H1 (cell line): ENCODE measurements around the gene LILRB2.

Experiments used
- POLR2A ChIP-seq, 2 experiments: IDR thresholded peaks; 1 replicate in 1 of 2; 2 replicates in 1 of 2; pipeline ENCODE4 v1.6.1; 2011; ENCODE audit warnings: low read depth in 2 of 2, low read length in 2 of 2, mild to moderate bottlenecking in 2 of 2; ENCODE audit errors: control extremely low read depth in 1 of 2
- SIN3A ChIP-seq, 2 experiments: IDR thresholded peaks in 1 of 2; conservative IDR thresholded peaks in 1 of 2; 2 replicates each; pipeline ENCODE4 v1.6.1; 2011 to 2012; ENCODE audit warnings: low read length in 2 of 2, improper control_type of control experiment in 1 of 2, low read depth in 1 of 2, mild to moderate bottlenecking in 1 of 2
- TAF1 ChIP-seq: IDR thresholded peaks from 2 replicates; pipeline ENCODE4 v1.6.1; 2011; ENCODE audit warnings: mild to moderate bottlenecking, low read depth, low read length

GRCh38 chr19:54310543-54310942 is 29.6 kb upstream of the LILRB2 start:
- TF ChIP-seq POLR2A (IDR thresholded peaks at IDR 0.05; ENCODE audit: control extremely low read depth in 1 of 2, low read depth in 2 of 2, low read length in 2 of 2), result no peak
- TF ChIP-seq SIN3A (conservative IDR thresholded peaks at IDR 0.05 in 1 of 2, IDR thresholded peaks at IDR 0.05 in 1 of 2; ENCODE audit: low read depth in 1 of 2, low read length in 2 of 2), result no peak
- no peak for TF ChIP-seq TAF1
